ENCODE measurements around the gene PRKCZ.

PRKCZ gene

GRCh38 chr1:2148691-2149090, 98.5 kb downstream of the PRKCZ start:
- no peak for DNase-seq (ENCODE audit: low read depth in 2 of 2)
- no peak overlapping the region for H3K4me3 ChIP-seq (replicated peaks in 1 of 2; ENCODE audit: low read depth in 2 of 2, low read length in 2 of 2)
- TF ChIP-seq, protein P1, sequence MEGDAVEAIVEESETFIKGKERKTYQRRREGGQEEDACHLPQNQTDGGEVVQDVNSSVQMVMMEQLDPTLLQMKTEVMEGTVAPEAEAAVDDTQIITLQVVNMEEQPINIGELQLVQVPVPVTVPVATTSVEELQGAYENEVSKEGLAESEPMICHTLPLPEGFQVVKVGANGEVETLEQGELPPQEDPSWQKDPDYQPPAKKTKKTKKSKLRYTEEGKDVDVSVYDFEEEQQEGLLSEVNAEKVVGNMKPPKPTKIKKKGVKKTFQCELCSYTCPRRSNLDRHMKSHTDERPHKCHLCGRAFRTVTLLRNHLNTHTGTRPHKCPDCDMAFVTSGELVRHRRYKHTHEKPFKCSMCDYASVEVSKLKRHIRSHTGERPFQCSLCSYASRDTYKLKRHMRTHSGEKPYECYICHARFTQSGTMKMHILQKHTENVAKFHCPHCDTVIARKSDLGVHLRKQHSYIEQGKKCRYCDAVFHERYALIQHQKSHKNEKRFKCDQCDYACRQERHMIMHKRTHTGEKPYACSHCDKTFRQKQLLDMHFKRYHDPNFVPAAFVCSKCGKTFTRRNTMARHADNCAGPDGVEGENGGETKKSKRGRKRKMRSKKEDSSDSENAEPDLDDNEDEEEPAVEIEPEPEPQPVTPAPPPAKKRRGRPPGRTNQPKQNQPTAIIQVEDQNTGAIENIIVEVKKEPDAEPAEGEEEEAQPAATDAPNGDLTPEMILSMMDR (IDR thresholded peaks at IDR 0.05; ENCODE audit: low read depth, low read length): no peak

DNA sequence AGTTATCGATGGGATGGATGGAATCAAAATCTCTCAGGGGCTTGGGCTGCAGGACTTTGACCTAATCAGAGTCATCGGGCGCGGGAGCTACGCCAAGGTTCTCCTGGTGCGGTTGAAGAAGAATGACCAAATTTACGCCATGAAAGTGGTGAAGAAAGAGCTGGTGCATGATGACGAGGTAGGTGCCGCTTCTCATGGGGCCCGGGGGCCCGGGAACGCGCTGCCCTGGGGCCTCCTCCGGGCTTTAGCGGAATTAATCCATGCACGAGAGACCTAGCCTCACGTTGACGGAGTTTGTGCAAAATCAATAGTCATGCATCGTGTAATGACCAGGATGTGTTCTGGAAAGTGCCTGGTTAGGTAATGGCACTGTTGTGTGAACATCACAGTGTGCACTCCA, 100.6 kb downstream of the PRKCZ start:
- H3K4me3 ChIP-seq (replicated peaks in 1 of 2; ENCODE audit: low read depth in 2 of 2, low read length in 2 of 2): no peak overlapping the region
- DNase-seq (ENCODE audit: low read depth in 2 of 2): no peak
- TF ChIP-seq, protein P1 (IDR thresholded peaks at IDR 0.05; ENCODE audit: low read depth, low read length): no peak

DNA sequence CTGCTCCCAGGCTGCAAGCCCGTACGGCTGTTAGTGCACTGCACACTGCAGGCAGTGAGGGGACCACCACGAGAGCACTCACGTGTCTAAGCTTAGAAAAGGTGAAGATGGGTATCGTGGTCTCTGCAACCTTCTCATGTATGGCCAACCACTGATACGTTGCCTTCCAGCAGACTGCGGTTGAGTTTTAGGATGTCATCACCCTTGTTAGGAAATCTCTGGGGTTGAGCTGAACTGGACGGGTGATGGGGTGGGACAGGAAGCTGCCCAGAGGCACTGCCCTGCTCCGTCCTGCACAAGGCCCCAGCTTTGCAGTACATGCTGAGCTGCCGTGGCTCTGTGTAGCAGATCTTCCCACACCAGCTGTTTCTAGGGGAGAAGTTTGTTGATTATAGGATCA, 101.0 kb downstream of the PRKCZ start:
- DNase-seq (ENCODE audit: low read depth in 2 of 2): peak; percentile 39 to 47
- H3K4me3 ChIP-seq (replicated peaks in 1 of 2; ENCODE audit: low read depth in 2 of 2, low read length in 2 of 2): no peak overlapping the region
- TF ChIP-seq, protein P1 (IDR thresholded peaks at IDR 0.05; ENCODE audit: low read depth, low read length): no peak

- DNase-seq (ENCODE audit: low read depth in 2 of 2): no peak
- no peak overlapping the region for H3K4me3 ChIP-seq (replicated peaks in 1 of 2; ENCODE audit: low read depth in 2 of 2, low read length in 2 of 2)
- TF ChIP-seq, protein P1 (IDR thresholded peaks at IDR 0.05; ENCODE audit: low read depth, low read length): no peak
These were observed 101.7 kb downstream of the PRKCZ start for GRCh38 chr1:2151911-2152310.

DNA sequence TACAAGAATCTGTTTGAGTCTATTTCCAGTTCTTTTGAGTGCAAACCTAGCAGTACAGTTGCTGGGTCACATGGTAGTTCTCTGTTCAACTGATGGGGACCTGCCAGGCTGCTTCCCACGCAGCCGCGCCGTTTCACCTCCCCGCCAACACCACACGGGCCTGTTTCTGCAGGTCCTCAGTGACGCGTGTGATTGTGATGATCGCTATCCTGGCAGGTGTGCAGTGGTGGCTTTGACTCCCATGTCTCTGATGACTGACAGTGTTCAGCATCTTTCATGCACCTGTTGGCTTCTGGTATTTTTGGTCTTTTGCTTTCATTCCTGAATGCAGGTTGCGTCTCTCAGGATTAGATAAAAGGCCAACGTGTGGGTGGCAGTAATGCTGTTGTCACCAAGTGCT, 102.7 kb downstream of the PRKCZ start:
- TF ChIP-seq, protein P1 (IDR thresholded peaks at IDR 0.05; ENCODE audit: low read depth, low read length): no peak
- no peak overlapping the region for H3K4me3 ChIP-seq (replicated peaks in 1 of 2; ENCODE audit: low read depth in 2 of 2, low read length in 2 of 2)
- DNase-seq (ENCODE audit: low read depth in 2 of 2): no peak

DNA sequence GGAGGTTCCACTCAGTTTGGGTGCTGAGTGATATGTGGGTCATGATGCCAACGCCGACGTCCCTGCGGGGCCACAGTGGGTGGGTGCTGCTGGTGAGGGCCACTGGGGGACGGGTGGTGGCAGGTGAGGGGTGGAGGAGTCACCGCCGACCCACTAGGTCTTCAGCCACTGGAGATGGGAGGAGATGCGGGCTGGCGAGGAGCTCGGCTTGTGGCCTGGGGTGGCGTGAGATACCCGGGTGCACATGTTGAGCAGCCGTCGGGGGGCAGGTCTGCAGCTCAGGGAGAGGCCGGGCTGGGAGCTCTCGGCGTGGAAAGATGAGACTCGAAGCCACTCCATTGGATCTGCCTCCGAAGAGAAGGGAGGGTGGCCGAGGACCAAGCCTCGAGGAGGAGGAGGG, 103.8 kb downstream of the PRKCZ start:
- DNase-seq (ENCODE audit: low read depth in 2 of 2): no peak
- H3K4me3 ChIP-seq (replicated peaks in 1 of 2; ENCODE audit: low read depth in 2 of 2, low read length in 2 of 2): no peak overlapping the region
- TF ChIP-seq, protein P1 (IDR thresholded peaks at IDR 0.05; ENCODE audit: low read depth, low read length): no peak

DNA sequence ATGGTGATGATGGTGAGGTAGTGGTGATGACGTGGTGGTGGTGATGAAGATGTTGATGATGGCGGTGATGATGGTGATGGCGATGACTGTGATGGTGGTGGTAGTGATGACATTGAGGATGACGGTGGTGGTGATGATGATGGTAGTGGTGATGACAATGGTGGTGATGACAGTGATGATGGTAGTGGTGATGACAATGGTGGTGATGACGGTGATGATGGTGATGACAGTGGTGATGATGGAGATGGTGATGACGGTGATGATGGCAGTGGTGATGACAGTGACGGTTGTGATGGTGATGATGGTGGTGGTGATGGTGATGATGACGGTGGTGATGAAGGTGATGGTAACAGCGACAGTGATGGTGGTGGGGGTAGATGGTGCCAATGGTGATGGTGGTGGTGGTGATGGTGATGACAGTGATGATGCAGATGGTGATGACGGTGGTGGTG, 105.0 kb downstream of the PRKCZ start:
- TF ChIP-seq, protein P1 (IDR thresholded peaks at IDR 0.05; ENCODE audit: low read depth, low read length): no peak
- H3K4me3 ChIP-seq (replicated peaks in 1 of 2; ENCODE audit: low read depth in 2 of 2, low read length in 2 of 2): no peak overlapping the region
- no peak for DNase-seq (ENCODE audit: low read depth in 2 of 2)
